Tibial nerve (tissue), 3 donors: ENCODE results near the gene ING3.

Experiments
- POLR2A ChIP-seq, 2 donors: fragments of 450-650 bp; IDR thresholded peaks; one replicate each; pipeline ENCODE4 v1.6.1; 2017; ENCODE audit warnings: antibody characterized with exemption in 2 of 2, mild to moderate bottlenecking in 2 of 2, moderate library complexity in 2 of 2
- TF ChIP-seq, protein P1 (sequence below), 5 experiments: fragments of 200-600 bp in 3 of 5; fragments of 450-650 bp in 2 of 5; sonication (generic) in 3 of 5; IDR thresholded peaks; one replicate each; pipeline ENCODE4 v1.5.1; 2016 to 2019; ENCODE audit warnings: antibody characterized with exemption in 5 of 5, mild to moderate bottlenecking in 3 of 5, moderate library complexity in 2 of 5

DNA sequence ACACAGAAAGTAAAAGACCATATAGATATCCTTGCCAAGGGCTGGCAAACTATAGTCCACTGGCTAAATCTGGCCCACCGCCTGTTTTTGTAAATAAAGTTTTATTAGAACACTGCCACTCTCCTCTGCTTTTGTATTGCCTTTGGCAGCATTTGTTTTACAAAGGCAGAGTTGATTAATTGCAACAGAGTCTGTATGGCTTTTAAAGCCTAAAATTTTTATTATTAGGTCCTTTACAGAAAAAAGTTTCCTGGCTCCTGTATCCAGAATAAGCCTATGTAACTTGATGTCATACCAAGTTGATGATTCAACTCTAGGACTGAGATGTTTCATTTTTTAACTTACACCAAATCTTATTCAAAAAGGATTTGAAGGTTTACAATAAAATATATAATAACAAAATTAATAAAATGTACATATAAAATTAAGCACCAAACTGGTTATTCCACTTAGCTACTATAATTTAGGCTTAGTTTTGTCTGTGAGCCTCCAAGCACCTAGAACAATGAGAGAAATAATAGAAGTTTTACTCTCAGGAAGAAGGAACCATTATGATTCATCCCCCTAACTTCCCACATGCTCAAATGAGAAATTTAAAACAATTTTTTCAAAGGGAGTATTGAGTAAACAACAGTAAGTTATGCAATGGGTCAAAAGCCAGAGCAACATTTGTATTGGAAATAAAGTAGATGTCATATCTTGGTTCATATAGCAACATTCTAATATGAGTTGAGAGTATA, 69.8 kb downstream of the ING3 start:
- TF ChIP-seq, protein P1, sequence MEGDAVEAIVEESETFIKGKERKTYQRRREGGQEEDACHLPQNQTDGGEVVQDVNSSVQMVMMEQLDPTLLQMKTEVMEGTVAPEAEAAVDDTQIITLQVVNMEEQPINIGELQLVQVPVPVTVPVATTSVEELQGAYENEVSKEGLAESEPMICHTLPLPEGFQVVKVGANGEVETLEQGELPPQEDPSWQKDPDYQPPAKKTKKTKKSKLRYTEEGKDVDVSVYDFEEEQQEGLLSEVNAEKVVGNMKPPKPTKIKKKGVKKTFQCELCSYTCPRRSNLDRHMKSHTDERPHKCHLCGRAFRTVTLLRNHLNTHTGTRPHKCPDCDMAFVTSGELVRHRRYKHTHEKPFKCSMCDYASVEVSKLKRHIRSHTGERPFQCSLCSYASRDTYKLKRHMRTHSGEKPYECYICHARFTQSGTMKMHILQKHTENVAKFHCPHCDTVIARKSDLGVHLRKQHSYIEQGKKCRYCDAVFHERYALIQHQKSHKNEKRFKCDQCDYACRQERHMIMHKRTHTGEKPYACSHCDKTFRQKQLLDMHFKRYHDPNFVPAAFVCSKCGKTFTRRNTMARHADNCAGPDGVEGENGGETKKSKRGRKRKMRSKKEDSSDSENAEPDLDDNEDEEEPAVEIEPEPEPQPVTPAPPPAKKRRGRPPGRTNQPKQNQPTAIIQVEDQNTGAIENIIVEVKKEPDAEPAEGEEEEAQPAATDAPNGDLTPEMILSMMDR (IDR thresholded peaks at IDR 0.05), result no peak
- no peak for TF ChIP-seq POLR2A (IDR thresholded peaks at IDR 0.05)
